Heart left ventricle (tissue), 16 donors: Measurements from ENCODE around the gene IKBKG. TPM values are rescaled to one million over a fixed set of nuclear protein-coding genes. Genes with fewer than 3 reads are reported as not detected.

Experiments used
- ATAC-seq, 4 donors: fragments of 200-7000 bp; cut with Tn5 transposase; one replicate each; pipeline ENCODE4 v1.9.1; 2020 to 2022; ENCODE audit warnings: moderate library complexity in 4 of 4, mild to moderate bottlenecking in 3 of 4, moderate number of reproducible peaks in 1 of 4
- DNase-seq, 5 donors: peaks; one replicate each; pipeline ENCODE4 v3.0.0-alpha.2; 2020
- H3K27ac ChIP-seq, 12 donors: fragments of 200-600 bp; sonication (generic) in 4 of 12; one replicate each; pipeline versions ENCODE4 v1.5.0 to v1.8.0; 2016 to 2022; ENCODE audit warnings: mild to moderate bottlenecking in 2 of 12
- H3K27me3 ChIP-seq, 9 donors: fragments of 200-600 bp; sonication (generic) in 2 of 9; one replicate each; pipeline versions ENCODE4 v1.5.1 to v1.8.0; 2016 to 2022; ENCODE audit warnings: mild to moderate bottlenecking in 3 of 9
- H3K36me3 ChIP-seq, 9 donors: fragments of 200-600 bp; sonication (generic) in 2 of 9; one replicate each; pipeline versions ENCODE4 v1.5.0 to v1.8.0; 2018 to 2022; ENCODE audit warnings: mild to moderate bottlenecking in 2 of 9
- H3K4me1 ChIP-seq, 12 donors: fragments of 200-600 bp; sonication (generic) in 4 of 12; one replicate each; pipeline versions ENCODE4 v1.5.0 to v1.8.0; 2016 to 2022; ENCODE audit warnings: mild to moderate bottlenecking in 3 of 12
- H3K4me3 ChIP-seq, 12 donors: fragments of 200-600 bp; sonication (generic) in 4 of 12; one replicate each; pipeline versions ENCODE4 v1.5.0 to v1.8.0; 2017 to 2022; ENCODE audit warnings: mild to moderate bottlenecking in 9 of 12, moderate library complexity in 4 of 12
- H3K9me3 ChIP-seq, 12 donors: fragments of 200-600 bp; sonication (generic) in 4 of 12; one replicate each; pipeline versions ENCODE4 v1.5.0 to v1.8.0; 2016 to 2022; ENCODE audit warnings: mild to moderate bottlenecking in 1 of 12
- POLR2A ChIP-seq, 2 donors: fragments of 450-650 bp; IDR thresholded peaks; one replicate each; pipeline ENCODE4 v1.6.1; 2017; ENCODE audit warnings: antibody characterized with exemption in 2 of 2, mild to moderate bottlenecking in 2 of 2, moderate library complexity in 2 of 2
- WGBS, 4 donors: extraction: QIAGEN DNeasy Blood & Tissue Kit in 2 of 4; methylation state at CpG; one replicate each; pipeline versions ENCODE4 v1.1.5 to v1.1.7; 2013 to 2018; 5-methylcytosine and 5-hydroxymethylcytosine counted together
- intact Hi-C, 10 donors: fragments of 100-400 bp; cut with DNase I; formaldehyde crosslinking; loops; one replicate each; pipeline versions ENCODE4 v1.11.1 to v1.14.2; 2022
- polyA plus RNA-seq, 2 donors: library from polyadenylated mRNA; stranded (reverse); fragments of 200-250 nt; gene quantifications; one replicate each; pipeline ENCODE4 v1.2.3, GENCODE V29; 2013
- total RNA-seq, 9 donors: library from RNA; depleted of rRNA in 2 of 9; stranded (reverse); fragments of >200 nt in 2 of 9; fragmentation: NEBNext Ultra II Directional in 3 of 9; extraction: Animal tissue kit (Norgen Biotek cat#: 25700) in 3 of 9; gene quantifications; one replicate each; pipeline versions ENCODE4 v1.1.0 to v1.2.4, GENCODE V29; 2016 to 2023
- TF ChIP-seq, protein P1 (sequence below), 12 donors: fragments of 200-600 bp; sonication (generic) in 4 of 12; IDR thresholded peaks; one replicate each; pipeline versions ENCODE4 v1.5.0 to v1.8.0; 2018 to 2022; ENCODE audit warnings: antibody characterized with exemption in 12 of 12, mild to moderate bottlenecking in 5 of 12
- donor health status: ischemic (EF 13 %, LVEDD 7.1; RV severe dilation, severe dysfunction).
- donor health status: healthy with polysubstance abuse.
- donor health status: DM: no; HTN: yes; CAD: no.
- donor health status: DM: no; HTN: no; CAD: no.
- donor health status: ischemic (EF 25% LVEDD 6.9; RV normal size, moderate dysfunction).
- donor health status: ischemic (EF 25% LVEDD 5.7; RV mildly dilated, moderate dysfunction).
- donor health status: healthy.
- donor health status: DM: yes; HTN: yes; CAD: no.
- donor health status: ischemic (EF 35%, LVEDD 5.7; RV mildly dilated, moderate dysfunction).
- donor health status: nonischemic (EF 11% LVEDD 7.7; RV severe dilation, severe dysfunction).
- donor health status: DM: yes; HTN: yes; CAD: no.
- donor health status: PGD.
- donor health status: ischemic (EF 29% LVEDD 5.4; RV normal size, mild dysfunction).
- donor health status: nonischemic (EF 23%, LVEDD 6.1; RV moderate dilation, normal function).

The IKBKG gene
- total and polyA plus RNA-seq, 11 donors = 7.1 to 29.4 (median 15.3) TPM

GRCh38 chrX:154599531-154599930 is 52.1 kb downstream of the IKBKG start:
- Histone ChIP-seq H3K27me3 (peaks cover 0 to 6% (median 0%) of the 10 kb centered on the region in 9 donors), H3K4me1 (no peaks in the 10 kb centered on the region), H3K36me3 (no peaks in the 10 kb centered on the region), H3K27ac (no peak overlapping the region), H3K9me3 (no peaks in the 10 kb centered on the region), H3K4me3 (no peak overlapping the region)
- ATAC-seq (no peak), DNase-seq (no peak)
- intact Hi-C loops = no loop called here
- TF ChIP-seq, protein P1, sequence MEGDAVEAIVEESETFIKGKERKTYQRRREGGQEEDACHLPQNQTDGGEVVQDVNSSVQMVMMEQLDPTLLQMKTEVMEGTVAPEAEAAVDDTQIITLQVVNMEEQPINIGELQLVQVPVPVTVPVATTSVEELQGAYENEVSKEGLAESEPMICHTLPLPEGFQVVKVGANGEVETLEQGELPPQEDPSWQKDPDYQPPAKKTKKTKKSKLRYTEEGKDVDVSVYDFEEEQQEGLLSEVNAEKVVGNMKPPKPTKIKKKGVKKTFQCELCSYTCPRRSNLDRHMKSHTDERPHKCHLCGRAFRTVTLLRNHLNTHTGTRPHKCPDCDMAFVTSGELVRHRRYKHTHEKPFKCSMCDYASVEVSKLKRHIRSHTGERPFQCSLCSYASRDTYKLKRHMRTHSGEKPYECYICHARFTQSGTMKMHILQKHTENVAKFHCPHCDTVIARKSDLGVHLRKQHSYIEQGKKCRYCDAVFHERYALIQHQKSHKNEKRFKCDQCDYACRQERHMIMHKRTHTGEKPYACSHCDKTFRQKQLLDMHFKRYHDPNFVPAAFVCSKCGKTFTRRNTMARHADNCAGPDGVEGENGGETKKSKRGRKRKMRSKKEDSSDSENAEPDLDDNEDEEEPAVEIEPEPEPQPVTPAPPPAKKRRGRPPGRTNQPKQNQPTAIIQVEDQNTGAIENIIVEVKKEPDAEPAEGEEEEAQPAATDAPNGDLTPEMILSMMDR (IDR thresholded peaks at IDR 0.05) = no peak
- TF ChIP-seq POLR2A (IDR thresholded peaks at IDR 0.05) = no peak
- 93 to 97% (median 95%) methylated on average over 14 of the region's 14 CpGs for WGBS, 4 donors

- Histone ChIP-seq H3K36me3 (no peaks in the 10 kb centered on the region), H3K27ac (no peak overlapping the region), H3K9me3 (no peaks in the 10 kb centered on the region), H3K27me3 (peaks cover 0 to 4% (median 0%) of the 10 kb centered on the region in 9 donors), H3K4me3 (no peak overlapping the region), H3K4me1 (no peaks in the 10 kb centered on the region)
- DNase-seq (no peak), ATAC-seq (no peak)
- TF ChIP-seq, protein P1 (IDR thresholded peaks at IDR 0.05) = no peak
- TF ChIP-seq POLR2A (IDR thresholded peaks at IDR 0.05) = no peak
- 67 to 79% (median 75%) methylated on average over 15 of the region's 15 CpGs for WGBS, 4 donors
- intact Hi-C loops = no loop called here
These were observed 53.4 kb downstream of the IKBKG start for GRCh38 chrX:154600759-154601374.

DNA sequence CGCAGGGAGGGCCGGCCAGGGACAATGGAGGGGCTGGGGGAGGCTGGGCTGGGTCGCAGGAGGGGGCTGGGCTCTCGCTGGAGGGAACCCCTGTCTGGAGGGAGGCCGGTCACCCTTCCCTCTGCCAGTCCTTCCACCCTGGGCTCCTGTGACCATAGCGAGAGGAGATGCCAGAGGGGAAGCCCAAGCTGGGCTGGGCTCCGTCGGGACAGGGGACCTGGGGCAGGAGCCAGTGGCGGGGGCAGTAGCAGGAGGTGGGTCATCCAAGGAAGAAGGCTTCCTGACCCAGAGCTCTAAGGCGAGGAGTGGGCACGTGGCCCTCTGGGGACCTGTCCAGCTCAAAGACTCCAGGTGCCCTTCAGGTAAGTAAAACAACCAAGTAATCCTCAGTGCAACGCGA is 54.8 kb downstream of the IKBKG start:
- ATAC-seq = no peak
- H3K4me1 ChIP-seq = no peaks in the 10 kb centered on the region
- peaks cover 0 to 4% (median 0%) of the 10 kb centered on the region in 9 donors for H3K27me3 ChIP-seq
- H3K27ac ChIP-seq = no peak overlapping the region
- no peaks in the 10 kb centered on the region for H3K9me3 ChIP-seq
- intact Hi-C loops = no loop called here
- DNase-seq = no peak
- TF ChIP-seq, protein P1 (IDR thresholded peaks at IDR 0.05) = no peak
- TF ChIP-seq POLR2A (IDR thresholded peaks at IDR 0.05) = no peak
- H3K36me3 ChIP-seq = no peaks in the 10 kb centered on the region
- no peak overlapping the region for H3K4me3 ChIP-seq
- 72 to 83% (median 78%) methylated on average over 11 to 13 of the region's 13 CpGs for WGBS, 4 donors

- 85 to 89% (median 87%) methylated on average over 18 of the region's 18 CpGs for WGBS, 4 donors
- DNase-seq = no peak
- Histone ChIP-seq H3K4me1 (no peaks in the 10 kb centered on the region), H3K4me3 (no peak overlapping the region), H3K27me3 (peaks cover 0 to 7% (median 0%) of the 10 kb centered on the region in 9 donors), H3K27ac (no peak overlapping the region), H3K36me3 (no peaks in the 10 kb centered on the region), H3K9me3 (no peaks in the 10 kb centered on the region)
- TF ChIP-seq, protein P1 (IDR thresholded peaks at IDR 0.05) = no peak
- TF ChIP-seq POLR2A (IDR thresholded peaks at IDR 0.05) = no peak
- ATAC-seq = no peak
- intact Hi-C loops = no loop called here
These were observed 55.5 kb downstream of the IKBKG start for GRCh38 chrX:154602766-154603437.
